Cardiac muscle cell (in vitro differentiated cells and primary cell): Measurements from ENCODE around the gene GP1BA. TPM values are rescaled to one million over a fixed set of nuclear protein-coding genes. Genes with fewer than 3 reads are reported as not detected.
A peak's percentile ranks its signal among the peaks of the same experiment; 100 is the strongest.

Experiments
- DNase-seq, 2 donors: peaks; one replicate each; pipeline versions ENCODE4 v3.0.0 to v3.0.0-alpha.2; 2010 to 2017; ENCODE audit warnings: low read depth in 1 of 2, low spot score in 1 of 2
- H3K27ac ChIP-seq: fragments of 200-600 bp; sonication (generic); 2 replicates; pipeline ENCODE4 v1.5.1; 2016
- H3K27me3 ChIP-seq: fragments of 200-600 bp; sonication (generic); 2 replicates; pipeline ENCODE4 v1.6.0; 2016; ENCODE audit warnings: control low read depth
- H3K36me3 ChIP-seq: fragments of 200-600 bp; sonication (generic); 2 replicates; pipeline ENCODE4 v1.5.1; 2016; ENCODE audit warnings: control low read depth
- H3K4me1 ChIP-seq: fragments of 200-600 bp; sonication (generic); 2 replicates; pipeline ENCODE4 v1.8.1; 2017; ENCODE audit warnings: low read depth, mild to moderate bottlenecking, mixed run types
- H3K4me3 ChIP-seq: fragments of 200-600 bp; sonication (generic); 2 replicates; pipeline ENCODE4 v1.5.1; 2016; ENCODE audit warnings: mild to moderate bottlenecking
- H3K9me3 ChIP-seq: fragments of 200-600 bp; sonication (generic); 2 replicates; pipeline ENCODE4 v1.5.1; 2017; ENCODE audit warnings: low read depth, mild to moderate bottlenecking, control low read depth
- polyA plus RNA-seq: library from polyadenylated mRNA; unstranded; fragments of >200 nt; fragmentation: Nextera tagmentation; extraction: Ambion mirVana; gene quantifications from 2 replicates; pipeline ENCODE4 v1.2.1, GENCODE V29; 2016
- total RNA-seq: library from RNA; depleted of rRNA; stranded (reverse); fragments of >200 nt; gene quantifications from 2 replicates; pipeline ENCODE4 v1.2.3, GENCODE V29; 2016
- TF ChIP-seq, protein P1 (sequence below): IDR thresholded peaks from 2 replicates; pipeline ENCODE4 v1.5.1; 2012; ENCODE audit warnings: low read depth, mild to moderate bottlenecking, low read length

The GP1BA gene
- total and polyA plus RNA-seq, 2 experiments from 2014 or later, result 0.61 TPM; not detected in 1

DNA sequence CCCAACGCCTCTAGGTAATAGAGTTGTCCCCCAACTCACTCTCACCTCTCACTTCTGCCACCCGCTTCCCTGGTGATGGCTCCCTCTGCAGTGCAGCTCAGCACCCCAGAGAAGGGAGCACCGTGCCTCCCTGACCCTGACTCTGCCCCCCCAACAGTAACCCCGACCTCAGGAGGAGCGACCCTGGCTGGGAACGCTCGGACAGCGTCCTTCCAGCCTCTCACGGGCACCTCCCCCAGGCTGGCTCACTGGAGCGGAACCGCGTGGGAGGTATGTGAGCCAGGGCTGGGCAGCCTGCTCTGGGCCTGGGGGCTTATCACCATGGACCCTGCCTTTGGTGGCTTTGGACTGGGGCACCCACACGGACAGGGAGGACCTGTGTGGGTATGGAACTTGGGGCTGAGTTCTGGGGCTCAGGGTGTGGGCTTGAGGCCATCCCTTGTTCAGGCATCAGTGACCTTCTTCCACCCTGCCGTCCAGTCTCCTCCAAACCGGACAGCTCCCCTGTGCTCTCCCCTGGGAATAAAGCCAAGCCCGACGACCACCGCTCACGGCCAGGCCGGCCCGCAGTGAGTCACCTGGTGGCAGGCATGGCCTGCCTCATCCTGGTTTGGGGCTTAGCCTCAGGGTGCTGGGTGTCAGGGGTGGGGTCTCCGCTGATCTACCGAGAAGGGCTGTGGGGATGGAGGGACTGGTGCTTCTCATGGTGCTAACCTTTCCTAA, 39.4 kb upstream of the GP1BA start:
- Histone ChIP-seq H3K9me3 (no peaks in the 10 kb centered on the region), H3K4me3 (no peak overlapping the region), H3K27me3 (no peaks in the 10 kb centered on the region), H3K27ac (no peak overlapping the region), H3K4me1 (no peaks in the 10 kb centered on the region), H3K36me3 (peaks cover 19% of the 10 kb centered on the region)
- no peak for DNase-seq
- TF ChIP-seq, protein P1, sequence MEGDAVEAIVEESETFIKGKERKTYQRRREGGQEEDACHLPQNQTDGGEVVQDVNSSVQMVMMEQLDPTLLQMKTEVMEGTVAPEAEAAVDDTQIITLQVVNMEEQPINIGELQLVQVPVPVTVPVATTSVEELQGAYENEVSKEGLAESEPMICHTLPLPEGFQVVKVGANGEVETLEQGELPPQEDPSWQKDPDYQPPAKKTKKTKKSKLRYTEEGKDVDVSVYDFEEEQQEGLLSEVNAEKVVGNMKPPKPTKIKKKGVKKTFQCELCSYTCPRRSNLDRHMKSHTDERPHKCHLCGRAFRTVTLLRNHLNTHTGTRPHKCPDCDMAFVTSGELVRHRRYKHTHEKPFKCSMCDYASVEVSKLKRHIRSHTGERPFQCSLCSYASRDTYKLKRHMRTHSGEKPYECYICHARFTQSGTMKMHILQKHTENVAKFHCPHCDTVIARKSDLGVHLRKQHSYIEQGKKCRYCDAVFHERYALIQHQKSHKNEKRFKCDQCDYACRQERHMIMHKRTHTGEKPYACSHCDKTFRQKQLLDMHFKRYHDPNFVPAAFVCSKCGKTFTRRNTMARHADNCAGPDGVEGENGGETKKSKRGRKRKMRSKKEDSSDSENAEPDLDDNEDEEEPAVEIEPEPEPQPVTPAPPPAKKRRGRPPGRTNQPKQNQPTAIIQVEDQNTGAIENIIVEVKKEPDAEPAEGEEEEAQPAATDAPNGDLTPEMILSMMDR, result no peak

- Histone ChIP-seq H3K36me3 (peaks cover 19% of the 10 kb centered on the region), H3K4me3 (no peak overlapping the region), H3K9me3 (no peaks in the 10 kb centered on the region), H3K4me1 (no peaks in the 10 kb centered on the region), H3K27me3 (no peaks in the 10 kb centered on the region), H3K27ac (no peak overlapping the region)
- TF ChIP-seq, protein P1, result no peak
- DNase-seq, result no peak
Measured at GRCh38 chr17:4893272-4893671, 38.8 kb upstream of the GP1BA start.

DNA sequence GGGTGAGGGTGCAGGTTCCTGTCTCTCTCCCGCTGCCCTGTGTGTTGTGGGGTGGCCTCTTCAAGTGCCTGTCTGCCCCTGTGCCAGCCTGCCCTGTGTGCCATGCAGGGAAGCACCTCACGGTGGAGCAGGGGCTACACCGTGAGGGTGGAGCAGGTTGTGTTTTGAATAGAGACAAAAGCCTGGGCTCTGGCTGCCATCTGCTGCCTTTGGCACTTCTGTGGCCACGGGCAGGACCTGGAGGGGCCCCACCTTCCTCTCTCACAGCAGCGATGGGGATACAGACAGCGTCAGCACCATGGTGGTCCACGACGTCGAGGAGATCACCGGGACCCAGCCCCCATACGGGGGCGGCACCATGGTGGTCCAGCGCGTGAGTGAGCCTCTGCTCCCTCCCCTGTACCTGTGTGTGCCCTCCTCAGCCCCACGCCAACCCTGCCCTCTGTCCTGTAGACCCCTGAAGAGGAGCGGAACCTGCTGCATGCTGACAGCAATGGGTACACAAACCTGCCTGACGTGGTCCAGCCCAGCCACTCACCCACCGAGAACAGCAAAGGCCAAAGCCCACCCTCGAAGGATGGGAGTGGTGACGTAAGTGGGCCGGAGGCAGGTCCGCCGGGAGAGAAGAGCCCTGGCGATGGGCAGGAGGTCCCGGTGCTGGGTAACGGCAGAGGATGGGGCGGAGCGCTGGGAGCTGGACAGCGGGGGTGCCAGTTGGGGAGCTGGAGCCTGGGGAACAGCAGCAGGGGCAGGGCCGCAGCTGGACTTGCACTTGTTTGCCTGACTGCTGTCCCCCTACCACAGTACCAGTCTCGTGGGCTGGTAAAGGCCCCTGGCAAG, 38.1 kb upstream of the GP1BA start:
- Histone ChIP-seq H3K4me1 (no peaks in the 10 kb centered on the region), H3K4me3 (no peak overlapping the region), H3K36me3 (peaks cover 19% of the 10 kb centered on the region), H3K27me3 (no peaks in the 10 kb centered on the region), H3K27ac (no peak overlapping the region), H3K9me3 (no peaks in the 10 kb centered on the region)
- TF ChIP-seq, protein P1, result no peak
- no peak for DNase-seq

DNA sequence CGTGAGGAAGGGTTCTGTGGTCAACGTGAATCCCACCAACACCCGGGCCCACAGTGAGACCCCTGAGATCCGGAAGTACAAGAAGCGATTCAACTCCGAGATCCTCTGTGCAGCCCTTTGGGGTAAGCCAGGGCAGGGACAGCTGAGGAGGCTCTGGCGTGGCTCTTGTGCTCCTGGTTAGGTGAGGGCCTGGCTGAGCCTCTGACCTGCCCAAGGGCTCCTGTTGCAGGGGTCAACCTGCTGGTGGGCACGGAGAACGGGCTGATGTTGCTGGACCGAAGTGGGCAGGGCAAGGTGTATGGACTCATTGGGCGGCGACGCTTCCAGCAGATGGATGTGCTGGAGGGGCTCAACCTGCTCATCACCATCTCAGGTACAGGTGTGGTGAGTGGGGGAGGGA, 37.0 kb upstream of the GP1BA start:
- Histone ChIP-seq H3K4me3 (no peak overlapping the region), H3K4me1 (no peaks in the 10 kb centered on the region), H3K9me3 (no peaks in the 10 kb centered on the region), H3K27me3 (no peaks in the 10 kb centered on the region), H3K36me3 (peaks cover 17% of the 10 kb centered on the region), H3K27ac (no peak overlapping the region)
- TF ChIP-seq, protein P1, result no peak
- DNase-seq, result no peak

DNA sequence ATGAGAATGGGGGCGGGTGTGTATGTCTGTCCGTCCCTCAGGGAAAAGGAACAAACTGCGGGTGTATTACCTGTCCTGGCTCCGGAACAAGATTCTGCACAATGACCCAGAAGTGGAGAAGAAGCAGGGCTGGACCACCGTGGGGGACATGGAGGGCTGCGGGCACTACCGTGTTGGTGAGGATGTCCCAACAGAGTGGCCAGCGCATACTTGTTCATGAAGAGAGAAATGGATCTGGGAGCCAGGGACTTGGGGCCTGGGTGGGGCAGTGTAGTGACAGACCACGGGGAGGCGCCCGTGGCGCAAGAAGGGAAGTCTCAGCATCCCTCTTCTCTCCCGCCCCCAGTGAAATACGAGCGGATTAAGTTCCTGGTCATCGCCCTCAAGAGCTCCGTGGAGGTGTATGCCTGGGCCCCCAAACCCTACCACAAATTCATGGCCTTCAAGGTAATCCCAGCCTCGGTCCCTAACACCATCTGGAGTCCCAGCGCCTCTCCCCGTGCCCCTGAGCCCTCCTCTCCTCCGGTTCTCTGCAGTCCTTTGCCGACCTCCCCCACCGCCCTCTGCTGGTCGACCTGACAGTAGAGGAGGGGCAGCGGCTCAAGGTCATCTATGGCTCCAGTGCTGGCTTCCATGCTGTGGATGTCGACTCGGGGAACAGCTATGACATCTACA, 36.3 kb upstream of the GP1BA start:
- TF ChIP-seq, protein P1, result no peak
- Histone ChIP-seq H3K36me3 (peaks cover 10% of the 10 kb centered on the region), H3K27me3 (no peaks in the 10 kb centered on the region), H3K9me3 (no peaks in the 10 kb centered on the region), H3K27ac (no peak overlapping the region), H3K4me3 (no peak overlapping the region), H3K4me1 (no peaks in the 10 kb centered on the region)
- DNase-seq, result peak in 1 of 2 donors; percentile 38
